GM12864 (cell line): ENCODE results near the gene SYTL1.

Source experiments
- DNase-seq: peaks from one replicate; pipeline ENCODE4 v3.0.0-alpha.2; 2011; ENCODE audit warnings: low read depth
- H3K4me3 ChIP-seq: 2 replicates; pipeline ENCODE4 v1.5.1; 2011; ENCODE audit warnings: mild to moderate bottlenecking, low read depth, low read length, control low read depth
- TF ChIP-seq, protein P1 (sequence below): IDR thresholded peaks from 2 replicates; pipeline ENCODE4 v1.5.1; 2011; ENCODE audit warnings: low read depth, mild to moderate bottlenecking, moderate library complexity, low read length, control low read depth, inconsistent platforms; ENCODE audit errors: missing control alignments

The SYTL1 gene

DNA sequence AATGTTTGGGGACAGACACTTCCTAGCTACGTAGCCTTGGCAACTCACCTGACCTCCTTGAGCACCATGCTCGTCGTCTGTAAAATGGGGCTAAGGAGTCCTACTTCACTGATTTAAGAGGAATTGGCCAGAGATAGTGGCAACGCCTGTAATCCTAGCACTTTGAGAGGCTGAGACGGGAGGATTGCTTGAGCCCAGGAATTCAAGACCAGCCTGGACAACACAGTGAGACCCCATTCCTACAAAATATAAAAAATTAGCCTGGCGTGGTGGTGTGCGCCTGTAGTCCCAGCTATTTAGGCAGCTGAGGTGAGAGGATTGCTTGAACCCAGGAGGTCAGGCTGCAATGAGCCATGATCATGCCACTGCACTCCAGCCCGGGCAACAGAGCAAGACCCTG is 4.5 kb downstream of the SYTL1 start:
- no peak for DNase-seq
- TF ChIP-seq, protein P1, sequence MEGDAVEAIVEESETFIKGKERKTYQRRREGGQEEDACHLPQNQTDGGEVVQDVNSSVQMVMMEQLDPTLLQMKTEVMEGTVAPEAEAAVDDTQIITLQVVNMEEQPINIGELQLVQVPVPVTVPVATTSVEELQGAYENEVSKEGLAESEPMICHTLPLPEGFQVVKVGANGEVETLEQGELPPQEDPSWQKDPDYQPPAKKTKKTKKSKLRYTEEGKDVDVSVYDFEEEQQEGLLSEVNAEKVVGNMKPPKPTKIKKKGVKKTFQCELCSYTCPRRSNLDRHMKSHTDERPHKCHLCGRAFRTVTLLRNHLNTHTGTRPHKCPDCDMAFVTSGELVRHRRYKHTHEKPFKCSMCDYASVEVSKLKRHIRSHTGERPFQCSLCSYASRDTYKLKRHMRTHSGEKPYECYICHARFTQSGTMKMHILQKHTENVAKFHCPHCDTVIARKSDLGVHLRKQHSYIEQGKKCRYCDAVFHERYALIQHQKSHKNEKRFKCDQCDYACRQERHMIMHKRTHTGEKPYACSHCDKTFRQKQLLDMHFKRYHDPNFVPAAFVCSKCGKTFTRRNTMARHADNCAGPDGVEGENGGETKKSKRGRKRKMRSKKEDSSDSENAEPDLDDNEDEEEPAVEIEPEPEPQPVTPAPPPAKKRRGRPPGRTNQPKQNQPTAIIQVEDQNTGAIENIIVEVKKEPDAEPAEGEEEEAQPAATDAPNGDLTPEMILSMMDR: no peak
- H3K4me3 ChIP-seq: no peak overlapping the region

DNA sequence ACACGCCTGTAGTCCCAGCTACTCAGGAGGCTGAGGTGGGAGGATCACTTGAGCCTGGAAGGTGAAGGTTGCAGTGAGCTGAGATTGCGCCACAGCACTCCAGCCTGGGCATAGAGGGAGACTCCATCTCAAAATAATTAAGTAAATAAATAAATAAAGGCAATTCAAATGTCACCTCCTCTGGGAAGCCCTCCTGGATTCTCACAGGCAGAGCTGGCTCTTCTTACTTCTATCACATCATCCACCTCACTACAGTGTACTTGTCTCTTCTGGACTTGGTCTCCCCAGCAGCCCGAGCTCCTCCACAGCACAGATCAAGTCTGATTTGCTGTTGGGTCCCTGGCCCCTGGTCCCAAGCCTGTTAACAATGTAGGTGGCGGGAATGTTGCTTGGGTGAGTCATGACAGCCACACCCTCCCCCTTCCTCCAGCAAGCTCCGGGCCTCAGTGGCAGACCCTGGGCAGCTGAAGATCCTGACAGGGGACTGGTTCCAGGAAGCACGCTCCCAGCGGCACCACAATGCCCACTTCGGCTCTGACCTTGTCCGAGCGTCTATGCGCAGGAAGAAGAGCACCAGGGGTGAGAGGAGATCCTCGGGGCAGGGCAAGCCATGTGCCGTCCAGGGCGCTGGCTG is 5.3 kb downstream of the SYTL1 start:
- no peak for DNase-seq
- H3K4me3 ChIP-seq: no peak overlapping the region
- TF ChIP-seq, protein P1: no peak

- peak overlapping the region; percentile 1; the same call in 1 of the 2 replicates for H3K4me3 ChIP-seq
- no peak for DNase-seq
- TF ChIP-seq, protein P1: no peak
Measured at GRCh38 chr1:27348861-27349783, 7.3 kb downstream of the SYTL1 start.

GRCh38 chr1:27349784-27350662 is 8.2 kb downstream of the SYTL1 start:
- DNase-seq: no peak
- TF ChIP-seq, protein P1: no peak
- no peak overlapping the region; the same call in 1 of the 2 replicates for H3K4me3 ChIP-seq

DNA sequence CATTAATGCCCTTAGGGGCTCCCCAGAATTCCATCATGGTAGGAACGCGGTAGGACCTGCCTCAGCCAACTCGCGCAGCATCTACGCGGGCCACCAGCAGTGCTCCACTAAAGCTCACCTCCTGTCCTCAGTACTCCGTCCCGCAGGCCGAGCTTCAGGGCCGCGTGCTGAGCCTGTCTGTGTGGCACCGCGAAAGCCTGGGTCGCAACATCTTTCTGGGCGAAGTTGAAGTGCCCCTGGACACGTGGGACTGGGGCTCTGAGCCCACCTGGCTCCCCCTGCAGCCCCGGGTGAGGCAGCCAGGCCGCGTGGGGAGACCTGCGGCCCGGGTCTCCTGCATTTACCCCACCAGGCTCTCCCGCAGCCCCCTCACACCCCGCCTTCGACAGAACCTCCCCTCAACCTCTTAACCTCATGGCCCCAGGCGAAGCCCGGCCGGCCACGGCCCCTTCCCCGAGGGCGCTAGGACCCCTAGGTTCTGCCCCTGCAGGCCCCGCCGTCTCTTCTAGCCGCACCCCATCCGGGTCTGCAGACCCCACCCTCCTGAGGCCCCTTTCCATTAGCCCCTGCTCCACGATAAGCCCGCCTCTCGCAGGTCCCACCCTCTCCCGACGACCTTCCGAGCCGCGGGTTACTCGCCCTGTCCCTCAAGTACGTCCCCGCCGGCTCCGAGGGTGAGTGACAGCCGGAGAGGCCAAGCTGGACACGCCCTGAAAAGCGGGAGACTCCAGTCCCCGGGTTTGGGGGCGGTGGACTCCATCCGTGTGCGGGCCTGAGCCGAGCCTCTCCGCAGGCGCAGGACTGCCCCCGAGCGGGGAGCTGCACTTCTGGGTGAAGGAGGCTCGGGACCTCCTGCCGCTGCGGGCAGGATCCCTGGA is 9.1 kb downstream of the SYTL1 start:
- TF ChIP-seq, protein P1: no peak
- no peak overlapping the region for H3K4me3 ChIP-seq
- DNase-seq: no peak
